Breast epithelium (tissue), 4 donors: ENCODE measurements around the gene SLIT1. TPM values are rescaled to one million over a fixed set of nuclear protein-coding genes. Genes with fewer than 3 reads are reported as not detected.

Source experiments
- DNase-seq, 2 donors: peaks; one replicate each; pipeline ENCODE4 v3.0.0-alpha.2; 2019; ENCODE audit warnings: low spot score in 2 of 2
- H3K27ac ChIP-seq, 2 donors: fragments of 200-600 bp; sonication (generic) in 1 of 2; one replicate each; pipeline ENCODE4 v1.5.1; 2016 to 2019; ENCODE audit warnings: mild to moderate bottlenecking in 1 of 2
- H3K27me3 ChIP-seq, 2 donors: fragments of 200-600 bp; sonication (generic) in 1 of 2; one replicate each; pipeline versions ENCODE4 v1.5.1 to v1.6.0; 2017 to 2019; ENCODE audit warnings: control low read depth in 1 of 2, mild to moderate bottlenecking in 1 of 2
- H3K36me3 ChIP-seq: fragments of 200-600 bp; one replicate; pipeline ENCODE4 v1.5.1; 2019
- H3K4me1 ChIP-seq, 2 donors: fragments of 200-600 bp; sonication (generic); one replicate each; pipeline ENCODE4 v1.5.1; 2016 to 2019; ENCODE audit warnings: control low read depth in 1 of 2
- H3K4me3 ChIP-seq, 3 donors: fragments of 200-600 bp; sonication (generic); 1 replicate in 2 of 3; 2 replicates in 1 of 3; pipeline ENCODE4 v1.5.1; 2016 to 2019; ENCODE audit warnings: mild to moderate bottlenecking in 3 of 3, moderate library complexity in 2 of 3
- H3K9me3 ChIP-seq, 2 donors: fragments of 200-600 bp; sonication (generic) in 1 of 2; one replicate each; pipeline ENCODE4 v1.5.1; 2016 to 2019; ENCODE audit warnings: control low read depth in 1 of 2
- CTCF ChIP-seq, 3 donors: fragments of 450-650 bp; IDR thresholded peaks; one replicate each; pipeline ENCODE4 v1.5.1; 2016 to 2017; ENCODE audit warnings: antibody characterized with exemption in 3 of 3, mild to moderate bottlenecking in 3 of 3, moderate library complexity in 3 of 3
- POLR2A ChIP-seq: fragments of 450-650 bp; IDR thresholded peaks from one replicate; pipeline ENCODE4 v1.6.1; 2016; ENCODE audit warnings: antibody characterized with exemption, mild to moderate bottlenecking, moderate library complexity
- POLR2AphosphoS5 ChIP-seq, 3 donors: sonication (generic); formaldehyde crosslinking; IDR thresholded peaks; one replicate each; pipeline ENCODE4 v1.6.1; 2017; ENCODE audit warnings: antibody characterized with exemption in 3 of 3
- intact Hi-C: fragments of 100-400 bp; cut with DNase I; formaldehyde crosslinking; loops from one replicate; pipeline ENCODE4 v1.15.1; 2023; ENCODE audit warnings: low total_unique reads
- total RNA-seq, 3 donors: library from RNA; depleted of rRNA; stranded (reverse); fragments of >200 nt; gene quantifications; one replicate each; pipeline ENCODE4 v1.1.0, GENCODE V29; 2016

The SLIT1 gene
- total RNA-seq, 3 donors from 2014 or later: under 0.01 to 0.44 (median 0.16) TPM

- H3K4me3 ChIP-seq: no peak overlapping the region
- TF ChIP-seq POLR2AphosphoS5 (IDR thresholded peaks at IDR 0.05) (no peak), POLR2A (no peak), CTCF (IDR thresholded peaks at IDR 0.05) (no peak)
- no peaks in the 10 kb centered on the region for H3K27me3 ChIP-seq
- H3K27ac ChIP-seq: no peak overlapping the region
- intact Hi-C loops: no loop called here
- H3K9me3 ChIP-seq: no peaks in the 10 kb centered on the region
- no peaks in the 10 kb centered on the region for H3K36me3 ChIP-seq
- H3K4me1 ChIP-seq: no peaks in the 10 kb centered on the region
- DNase-seq: no peak
Measured at GRCh38 chr10:96972264-96972663, 213.5 kb downstream of the SLIT1 start.

- H3K36me3 ChIP-seq: no peaks in the 10 kb centered on the region
- no peaks in the 10 kb centered on the region for H3K27me3 ChIP-seq
- H3K4me3 ChIP-seq: no peak overlapping the region
- TF ChIP-seq CTCF (IDR thresholded peaks at IDR 0.05): no peak
- no peak for TF ChIP-seq POLR2AphosphoS5 (IDR thresholded peaks at IDR 0.05)
- TF ChIP-seq POLR2A: no peak
- intact Hi-C loops: no loop called here
- no peaks in the 10 kb centered on the region for H3K9me3 ChIP-seq
- no peak overlapping the region for H3K27ac ChIP-seq
- no peak for DNase-seq
- H3K4me1 ChIP-seq: no peaks in the 10 kb centered on the region
Measured at GRCh38 chr10:96971324-96971723, 214.4 kb downstream of the SLIT1 start.

- no peak overlapping the region for H3K27ac ChIP-seq
- no peaks in the 10 kb centered on the region for H3K4me1 ChIP-seq
- no peaks in the 10 kb centered on the region for H3K36me3 ChIP-seq
- no peak overlapping the region for H3K4me3 ChIP-seq
- intact Hi-C loops: no loop called here
- no peak for DNase-seq
- no peaks in the 10 kb centered on the region for H3K9me3 ChIP-seq
- H3K27me3 ChIP-seq: no peaks in the 10 kb centered on the region
- TF ChIP-seq CTCF (IDR thresholded peaks at IDR 0.05): no peak
Measured at GRCh38 chr10:96968682-96969423, 216.9 kb downstream of the SLIT1 start.

GRCh38 chr10:96967847-96968246 lies 217.9 kb downstream of the SLIT1 start:
- Histone ChIP-seq H3K4me3 (no peak overlapping the region), H3K27me3 (no peaks in the 10 kb centered on the region), H3K4me1 (no peaks in the 10 kb centered on the region), H3K27ac (no peak overlapping the region), H3K36me3 (no peaks in the 10 kb centered on the region), H3K9me3 (no peaks in the 10 kb centered on the region)
- DNase-seq: no peak
- TF ChIP-seq POLR2A: no peak
- no peak for TF ChIP-seq CTCF (IDR thresholded peaks at IDR 0.05)
- TF ChIP-seq POLR2AphosphoS5 (IDR thresholded peaks at IDR 0.05): no peak
- intact Hi-C loops: no loop called here

GRCh38 chr10:96964131-96964530 lies 221.6 kb downstream of the SLIT1 start:
- H3K27ac ChIP-seq: no peak overlapping the region
- intact Hi-C loops: no loop called here
- H3K4me3 ChIP-seq: no peak overlapping the region
- H3K27me3 ChIP-seq: no peaks in the 10 kb centered on the region
- H3K36me3 ChIP-seq: no peaks in the 10 kb centered on the region
- no peaks in the 10 kb centered on the region for H3K9me3 ChIP-seq
- H3K4me1 ChIP-seq: no peaks in the 10 kb centered on the region
- DNase-seq: no peak
- TF ChIP-seq POLR2AphosphoS5 (IDR thresholded peaks at IDR 0.05) (no peak), POLR2A (no peak), CTCF (IDR thresholded peaks at IDR 0.05) (no peak)
